Hematopoietic multipotent progenitor cell (in vitro differentiated cells): ENCODE data around the gene MFAP1. TPM values are rescaled to one million over a fixed set of nuclear protein-coding genes. Genes with fewer than 3 reads are reported as not detected.
"Not testable (repeated sequence)": the region's sequence is repeated elsewhere in the genome, so short reads cannot be mapped to it uniquely, and the experiment has no call there.

Source experiments
- DNase-seq, 3 donors: peaks; one replicate each; pipeline ENCODE4 v3.0.0-alpha.2; 2011 to 2015; ENCODE audit warnings: low read depth in 2 of 3, low spot score in 2 of 3
- total RNA-seq: library from RNA; depleted of rRNA; stranded (reverse); fragments of >200 nt; gene quantifications from one replicate; pipeline ENCODE4 v1.2.3, GENCODE V29; 2012

Gene MFAP1, protein sequence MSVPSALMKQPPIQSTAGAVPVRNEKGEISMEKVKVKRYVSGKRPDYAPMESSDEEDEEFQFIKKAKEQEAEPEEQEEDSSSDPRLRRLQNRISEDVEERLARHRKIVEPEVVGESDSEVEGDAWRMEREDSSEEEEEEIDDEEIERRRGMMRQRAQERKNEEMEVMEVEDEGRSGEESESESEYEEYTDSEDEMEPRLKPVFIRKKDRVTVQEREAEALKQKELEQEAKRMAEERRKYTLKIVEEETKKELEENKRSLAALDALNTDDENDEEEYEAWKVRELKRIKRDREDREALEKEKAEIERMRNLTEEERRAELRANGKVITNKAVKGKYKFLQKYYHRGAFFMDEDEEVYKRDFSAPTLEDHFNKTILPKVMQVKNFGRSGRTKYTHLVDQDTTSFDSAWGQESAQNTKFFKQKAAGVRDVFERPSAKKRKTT
- total RNA-seq = 6.7 TPM

GRCh38 chr15:43824302-43825246 lies at the start of gene MFAP1:
MFAP1 (minus strand) TSS chr15:43824690; CDS start chr15:43824569, 121 bp downstream.
- DNase-seq = peak; percentile 86 to 96 (median 96)

- no peak for DNase-seq
Observed at GRCh38 chr15:43873651-43874050, 49.2 kb upstream of the MFAP1 start.

DNA sequence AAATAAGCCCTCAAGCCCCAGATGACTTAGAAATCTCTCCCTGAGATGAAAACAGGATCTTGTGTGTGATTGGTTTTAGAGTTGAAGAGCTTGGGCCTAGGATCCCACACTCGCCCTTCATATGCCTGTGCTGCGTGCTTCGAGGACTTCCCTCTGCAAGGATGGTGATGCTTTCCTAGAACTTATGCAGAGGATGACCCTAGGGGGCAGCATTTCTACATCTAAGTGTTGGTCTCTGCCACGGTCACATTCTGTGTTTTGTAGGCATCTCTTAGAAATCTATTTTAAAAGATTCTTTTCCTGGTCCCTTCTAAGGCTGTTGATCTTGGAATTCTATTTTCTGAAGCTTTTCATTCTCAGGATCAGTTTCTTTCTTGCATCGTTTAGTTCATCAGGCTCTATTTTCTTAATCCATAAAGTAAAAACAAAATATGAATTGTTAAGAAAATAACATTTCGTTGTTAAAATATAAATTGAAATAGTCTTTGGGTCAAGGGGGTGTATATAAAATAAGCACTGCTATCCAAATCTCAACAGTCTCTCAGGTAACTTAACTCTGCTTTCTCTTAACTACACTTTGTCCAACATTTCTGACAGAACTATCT lies 48.0 kb upstream of the MFAP1 start:
- peak in 2 of 3 donors; percentile 54 to 77 for DNase-seq

DNA sequence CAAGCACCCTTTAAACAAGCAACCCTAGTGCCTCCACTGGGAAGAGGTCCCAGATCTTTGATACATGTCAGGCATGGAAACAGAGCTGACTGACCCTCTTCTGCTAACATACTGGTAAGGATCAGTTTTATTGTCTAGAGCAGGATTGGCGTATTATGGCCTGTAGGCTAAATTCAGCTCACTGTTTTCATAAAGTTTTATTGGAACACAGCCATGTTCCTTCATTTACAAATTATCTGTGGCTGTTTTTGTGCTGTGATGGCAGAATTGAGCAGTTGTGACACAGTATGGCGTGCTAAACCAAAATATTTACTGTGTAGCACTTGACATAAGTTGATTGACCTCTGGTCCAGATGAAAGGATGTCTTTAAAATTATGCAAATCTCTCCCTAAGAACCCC lies 47.3 kb upstream of the MFAP1 start:
- DNase-seq = no peak

DNA sequence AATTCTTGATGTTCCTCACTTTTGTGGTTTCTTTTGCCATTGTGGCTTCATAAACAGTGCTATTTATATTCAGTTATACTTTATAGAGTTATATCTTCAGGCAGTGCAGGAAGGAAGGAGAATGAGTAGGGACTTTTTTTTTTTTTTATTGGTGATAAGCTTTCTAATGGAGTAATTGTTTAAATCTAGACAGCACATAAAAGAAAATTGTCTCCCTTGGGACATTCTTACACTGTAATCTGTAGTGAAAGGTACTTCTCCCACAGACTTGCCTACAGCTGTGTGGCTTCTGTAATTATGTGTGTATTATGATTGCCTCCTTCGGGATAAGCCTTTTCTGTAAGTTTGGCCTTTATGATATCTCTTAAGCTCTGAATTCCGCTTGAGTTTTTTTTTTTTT lies 43.9 kb upstream of the MFAP1 start:
- DNase-seq = peak in 1 of 3 donors; percentile 11

DNA sequence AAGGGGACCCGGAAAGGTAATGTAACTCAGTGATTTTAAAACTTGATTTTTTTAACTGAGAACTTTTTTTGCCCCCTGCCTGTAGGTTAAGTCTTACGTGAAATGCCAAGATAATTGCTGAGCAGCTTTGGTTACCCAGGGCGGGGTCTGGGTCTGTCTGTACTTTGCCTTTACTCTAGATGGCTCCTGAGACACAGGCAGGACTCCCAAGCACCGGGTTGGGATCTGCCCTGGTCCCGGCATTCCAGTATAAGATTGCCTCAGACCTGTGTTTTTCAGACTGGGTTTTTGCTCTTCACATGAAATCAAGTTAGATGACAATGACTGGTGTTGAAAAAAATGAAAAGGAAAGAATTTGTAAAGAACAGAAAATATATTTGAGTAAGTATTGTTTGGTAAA lies 42.6 kb upstream of the MFAP1 start:
- no peak for DNase-seq

DNA sequence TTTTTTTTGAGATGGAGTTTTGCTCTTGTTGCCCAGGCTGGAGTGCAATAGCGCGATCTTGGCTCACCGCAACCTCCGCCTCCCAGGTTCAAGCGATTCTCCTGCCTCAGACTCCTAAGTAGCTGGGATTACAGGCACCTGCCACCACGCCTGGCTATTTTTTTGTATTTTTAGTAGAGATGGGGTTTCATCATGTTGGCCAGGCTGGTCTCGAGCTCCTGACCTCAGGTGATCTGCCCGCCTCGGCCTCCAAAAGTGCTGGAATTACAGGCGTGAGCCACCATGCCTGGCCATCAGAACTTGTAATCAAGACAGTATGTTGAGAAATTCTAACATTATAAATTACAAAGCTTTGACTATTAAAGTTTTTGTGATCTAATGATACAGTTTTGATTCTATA lies 42.1 kb upstream of the MFAP1 start:
- not testable (repeated sequence) for DNase-seq

DNA sequence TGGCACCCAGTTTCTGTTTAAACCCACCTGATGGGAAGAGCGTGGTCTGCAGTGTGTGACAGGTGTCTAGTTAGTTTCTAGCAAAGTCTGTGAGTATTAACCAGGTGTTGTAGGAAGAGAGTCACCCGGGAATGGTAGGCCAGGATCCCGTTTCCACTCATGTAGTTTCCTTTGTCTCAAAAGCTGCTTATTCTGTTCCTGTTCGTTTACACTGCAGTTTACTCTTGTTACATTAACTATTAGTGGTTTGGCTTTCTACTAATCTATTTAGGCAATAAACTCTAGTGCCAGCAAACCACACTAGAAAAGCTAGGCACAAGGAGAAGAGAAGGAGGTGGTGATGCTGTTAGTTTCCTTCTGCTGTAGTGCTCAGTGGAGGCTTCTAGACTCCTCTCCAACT lies 35.1 kb upstream of the MFAP1 start:
- no peak for DNase-seq

DNA sequence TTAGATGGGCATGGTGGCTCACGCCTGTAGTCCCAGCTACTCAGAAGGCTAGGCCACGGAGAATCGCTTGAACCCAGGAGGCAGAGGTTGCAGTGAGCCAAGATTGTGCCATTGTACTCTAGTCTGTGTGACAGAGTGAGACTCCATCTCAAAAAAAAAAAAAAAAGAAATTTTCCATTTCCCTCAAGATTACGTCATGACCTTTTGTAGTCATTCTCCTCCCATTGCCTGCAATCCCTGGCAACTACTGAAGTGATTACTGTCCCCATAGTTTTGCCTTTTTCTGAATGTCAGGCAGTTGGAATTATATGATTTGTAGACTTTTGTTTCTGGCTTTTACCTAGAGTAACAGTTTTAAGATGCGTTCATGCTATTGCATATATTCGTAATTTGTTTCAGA lies 30.3 kb upstream of the MFAP1 start:
- no peak for DNase-seq

- DNase-seq = no peak
Observed at GRCh38 chr15:43852607-43853006, 28.1 kb upstream of the MFAP1 start.

DNA sequence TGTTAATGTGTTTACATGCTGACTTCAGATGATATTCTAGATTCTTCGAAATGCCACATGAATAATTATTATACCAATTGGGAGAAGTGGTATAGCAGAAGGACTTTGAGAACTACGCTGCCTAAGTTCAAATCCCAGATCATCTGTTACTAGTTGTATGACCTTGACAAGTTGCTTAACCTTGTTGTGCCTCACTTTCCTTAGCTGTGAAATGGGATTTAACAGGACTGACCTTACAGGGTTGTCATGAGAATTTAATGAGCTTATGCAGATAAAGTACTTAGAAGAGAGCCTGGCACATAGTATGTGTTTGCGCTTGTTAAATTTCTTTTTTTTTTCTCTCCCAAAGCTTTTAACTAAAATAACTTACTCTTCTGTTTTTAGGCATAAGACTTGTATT lies 26.8 kb upstream of the MFAP1 start:
- DNase-seq = no peak

GRCh38 chr15:43845421-43845820 lies 20.9 kb upstream of the MFAP1 start:
- no peak for DNase-seq

DNA sequence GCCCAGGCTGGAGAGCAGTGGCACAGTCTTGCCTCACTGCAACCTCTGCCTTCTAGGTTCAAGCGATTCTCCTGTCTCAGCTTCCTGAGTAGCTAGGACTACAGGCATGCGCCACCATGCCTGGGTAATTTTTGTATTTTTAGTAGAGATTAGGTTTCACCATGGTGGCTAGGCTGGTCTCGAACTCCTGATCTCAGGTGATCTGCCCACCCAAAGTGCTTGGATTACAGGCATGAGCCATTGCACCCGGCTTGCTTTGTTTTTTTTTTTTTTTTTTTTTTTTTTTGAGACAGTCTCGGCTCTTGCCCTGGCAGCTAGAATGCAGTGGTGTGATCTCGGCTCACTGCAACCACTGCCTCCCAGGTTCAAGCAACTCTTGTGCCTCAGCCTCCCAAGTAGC lies 8.0 kb upstream of the MFAP1 start:
- DNase-seq = not testable (repeated sequence)

DNA sequence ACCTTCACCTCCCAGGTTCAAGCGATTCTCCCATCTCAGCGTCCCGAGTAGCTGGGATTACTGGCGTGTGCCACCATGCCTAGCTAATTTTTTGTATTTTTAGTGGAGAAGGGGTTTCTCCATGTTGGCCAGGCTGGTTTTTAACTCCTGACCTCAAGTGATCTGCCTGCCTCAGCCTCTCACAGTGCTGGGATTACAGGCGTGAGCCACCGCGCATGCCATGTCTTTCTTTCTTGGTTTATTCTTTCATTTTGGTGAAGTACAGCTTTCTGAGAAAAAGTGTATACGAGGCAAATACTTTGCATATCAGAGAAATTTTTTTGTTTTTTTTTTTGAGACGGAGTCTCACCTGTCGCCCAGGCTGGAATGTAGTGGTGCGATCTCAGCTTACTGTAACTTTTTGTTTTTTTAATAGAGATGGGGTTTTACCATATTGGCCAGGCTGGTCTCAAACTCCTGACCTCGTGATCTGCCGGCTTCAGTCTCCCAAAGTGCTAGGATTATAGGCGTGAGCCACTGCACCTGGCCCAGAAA lies 7.1 kb upstream of the MFAP1 start:
- DNase-seq = not testable (repeated sequence)

GRCh38 chr15:43830691-43831275 lies 6.3 kb upstream of the MFAP1 start:
- DNase-seq = not testable (repeated sequence)

- not testable (repeated sequence) for DNase-seq
Observed at GRCh38 chr15:43829951-43830540, 5.6 kb upstream of the MFAP1 start.

GRCh38 chr15:43828061-43828657 lies 3.7 kb upstream of the MFAP1 start:
- DNase-seq = no peak

GRCh38 chr15:43826508-43827341 lies 2.2 kb upstream of the MFAP1 start, which contains the start of gene WDR76:
WDR76 (plus strand) TSS chr15:43827002; CDS start chr15:43827033, 31 bp downstream.
- DNase-seq = peak; percentile 43 to 78 (median 76)
